ENCODE results near the gene TTC28.

GRCh38 chr22:28497188-28497587, 182.5 kb downstream of the TTC28 start:
- TF ChIP-seq POLR2A (IDR thresholded peaks at IDR 0.05): no peak
- TF ChIP-seq, protein P1, sequence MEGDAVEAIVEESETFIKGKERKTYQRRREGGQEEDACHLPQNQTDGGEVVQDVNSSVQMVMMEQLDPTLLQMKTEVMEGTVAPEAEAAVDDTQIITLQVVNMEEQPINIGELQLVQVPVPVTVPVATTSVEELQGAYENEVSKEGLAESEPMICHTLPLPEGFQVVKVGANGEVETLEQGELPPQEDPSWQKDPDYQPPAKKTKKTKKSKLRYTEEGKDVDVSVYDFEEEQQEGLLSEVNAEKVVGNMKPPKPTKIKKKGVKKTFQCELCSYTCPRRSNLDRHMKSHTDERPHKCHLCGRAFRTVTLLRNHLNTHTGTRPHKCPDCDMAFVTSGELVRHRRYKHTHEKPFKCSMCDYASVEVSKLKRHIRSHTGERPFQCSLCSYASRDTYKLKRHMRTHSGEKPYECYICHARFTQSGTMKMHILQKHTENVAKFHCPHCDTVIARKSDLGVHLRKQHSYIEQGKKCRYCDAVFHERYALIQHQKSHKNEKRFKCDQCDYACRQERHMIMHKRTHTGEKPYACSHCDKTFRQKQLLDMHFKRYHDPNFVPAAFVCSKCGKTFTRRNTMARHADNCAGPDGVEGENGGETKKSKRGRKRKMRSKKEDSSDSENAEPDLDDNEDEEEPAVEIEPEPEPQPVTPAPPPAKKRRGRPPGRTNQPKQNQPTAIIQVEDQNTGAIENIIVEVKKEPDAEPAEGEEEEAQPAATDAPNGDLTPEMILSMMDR (IDR thresholded peaks at IDR 0.05): no peak
- no peak for TF ChIP-seq POLR2AphosphoS5 (IDR thresholded peaks at IDR 0.05)

All from sigmoid colon (tissue), 4 donors.